Gastroesophageal sphincter (tissue), 4 donors: Measurements from ENCODE around the gene CLNS1A. TPM values are rescaled to one million over a fixed set of nuclear protein-coding genes. Genes with fewer than 3 reads are reported as not detected.
"Not testable (repeated sequence)": the region's sequence is repeated elsewhere in the genome, so short reads cannot be mapped to it uniquely, and the experiment has no call there.

Experiments used
- ATAC-seq: fragments of 150-250 bp; one replicate; pipeline ENCODE4 v1.9.1; 2016; ENCODE audit warnings: mild to moderate bottlenecking, moderate library complexity
- H3K27ac ChIP-seq, 4 donors: fragments of 200-600 bp; sonication (generic) in 3 of 4; 1 replicate in 3 of 4; 2 replicates in 1 of 4; pipeline ENCODE4 v1.5.1; 2016 to 2019
- H3K27me3 ChIP-seq: fragments of 200-600 bp; sonication (generic); one replicate; pipeline ENCODE4 v1.5.1; 2019
- H3K36me3 ChIP-seq, 2 donors: fragments of 200-600 bp; sonication (generic); one replicate each; pipeline ENCODE4 v1.5.1; 2019; ENCODE audit warnings: control low read depth in 1 of 2
- H3K4me1 ChIP-seq, 3 donors: fragments of 200-600 bp; sonication (generic); 1 replicate in 2 of 3; 2 replicates in 1 of 3; pipeline ENCODE4 v1.5.1; 2016 to 2019; ENCODE audit warnings: control low read depth in 2 of 3
- H3K4me3 ChIP-seq, 2 donors: fragments of 200-600 bp; sonication (generic); one replicate each; pipeline ENCODE4 v1.5.1; 2019; ENCODE audit warnings: mild to moderate bottlenecking in 1 of 2, moderate library complexity in 1 of 2
- H3K9me3 ChIP-seq, 3 donors: fragments of 200-600 bp; sonication (generic); one replicate each; pipeline ENCODE4 v1.5.1; 2017 to 2019; ENCODE audit warnings: control low read depth in 2 of 3
- CTCF ChIP-seq, 4 experiments: fragments of 200-600 bp in 2 of 4; fragments of 450-650 bp in 2 of 4; sonication (generic) in 1 of 4; IDR thresholded peaks; one replicate each; pipeline ENCODE4 v1.5.1; 2017 to 2019; ENCODE audit warnings: antibody characterized with exemption in 4 of 4, mild to moderate bottlenecking in 2 of 4, moderate library complexity in 2 of 4
- EP300 ChIP-seq: sonication (generic); formaldehyde crosslinking; IDR thresholded peaks from one replicate; pipeline ENCODE4 v1.6.1; 2017; ENCODE audit warnings: antibody characterized with exemption, mild to moderate bottlenecking
- POLR2A ChIP-seq, 2 donors: fragments of 450-650 bp; IDR thresholded peaks; one replicate each; pipeline ENCODE4 v1.6.1; 2017; ENCODE audit warnings: antibody characterized with exemption in 2 of 2, mild to moderate bottlenecking in 2 of 2, moderate library complexity in 1 of 2
- POLR2AphosphoS5 ChIP-seq: sonication (generic); formaldehyde crosslinking; IDR thresholded peaks from one replicate; pipeline ENCODE4 v1.6.1; 2017; ENCODE audit warnings: antibody characterized with exemption
- WGBS, 2 donors: methylation state at CpG; one replicate each; pipeline ENCODE4 v1.1.5; 2018; ENCODE audit warnings: low coverage in 1 of 2; 5-methylcytosine and 5-hydroxymethylcytosine counted together
- total RNA-seq, 4 donors: library from RNA; depleted of rRNA; stranded (reverse); fragments of >200 nt; gene quantifications; one replicate each; pipeline ENCODE4 v1.1.0, GENCODE V29; 2016

Gene CLNS1A
- total RNA-seq, 4 donors from 2014 or later = 53.6 to 98.6 (median 79.9) TPM

- WGBS, 2 donors = 83 to 92% methylated on average over 4 of the region's 5 CpGs
- Histone ChIP-seq H3K9me3 (no peaks in the 10 kb centered on the region), H3K4me3 (no peak overlapping the region), H3K4me1 (no peaks in the 10 kb centered on the region), H3K36me3 (no peaks in the 10 kb centered on the region), H3K27ac (no peak overlapping the region), H3K27me3 (no peaks in the 10 kb centered on the region)
- no peak for TF ChIP-seq POLR2A (IDR thresholded peaks at IDR 0.05)
- no peak for TF ChIP-seq EP300
- no peak for TF ChIP-seq POLR2AphosphoS5
- TF ChIP-seq CTCF (IDR thresholded peaks at IDR 0.05) = no peak
- ATAC-seq = no peak
Measured at GRCh38 chr11:77580712-77581337, 56.8 kb downstream of the CLNS1A start.

- WGBS, 2 donors = 0 to 5% methylated on average over 1 of the region's 1 CpG
- H3K36me3 ChIP-seq, H3K27ac ChIP-seq, H3K4me3 ChIP-seq, H3K9me3 ChIP-seq, ATAC-seq, H3K4me1 ChIP-seq, H3K27me3 ChIP-seq: not testable (repeated sequence)
Measured at GRCh38 chr11:77575428-77575827, 62.2 kb downstream of the CLNS1A start.

GRCh38 chr11:77570896-77571295, 66.7 kb downstream of the CLNS1A start:
- not testable (repeated sequence) for H3K4me1 ChIP-seq, H3K27me3 ChIP-seq, H3K27ac ChIP-seq, H3K9me3 ChIP-seq, H3K4me3 ChIP-seq, H3K36me3 ChIP-seq, ATAC-seq
- 0% methylated on average over 1 of the region's 1 CpG; no CpG with 5 or more reads in 1 of the 2 donors for WGBS, 2 donors

GRCh38 chr11:77569676-77570070, 67.9 kb downstream of the CLNS1A start:
- no peak for TF ChIP-seq CTCF (IDR thresholded peaks at IDR 0.05)
- no peak for TF ChIP-seq POLR2A (IDR thresholded peaks at IDR 0.05)
- TF ChIP-seq EP300 = no peak
- no peak for TF ChIP-seq POLR2AphosphoS5
- peaks cover 0 to 5% (median 0%) of the 10 kb centered on the region in 3 donors for H3K4me1 ChIP-seq
- no peak overlapping the region for H3K27ac ChIP-seq
- no peaks in the 10 kb centered on the region for H3K27me3 ChIP-seq
- WGBS, 2 donors = 62 to 88% methylated on average over 2 of the region's 2 CpGs
- no peak for ATAC-seq
- no peaks in the 10 kb centered on the region for H3K9me3 ChIP-seq
- no peak overlapping the region for H3K4me3 ChIP-seq
- no peaks in the 10 kb centered on the region for H3K36me3 ChIP-seq

GRCh38 chr11:77568916-77569675, 68.5 kb downstream of the CLNS1A start:
- no peaks in the 10 kb centered on the region for H3K36me3 ChIP-seq
- H3K27ac ChIP-seq = no peak overlapping the region
- TF ChIP-seq POLR2AphosphoS5 = no peak
- no peak for TF ChIP-seq EP300
- TF ChIP-seq CTCF (IDR thresholded peaks at IDR 0.05) = no peak
- TF ChIP-seq POLR2A (IDR thresholded peaks at IDR 0.05) = no peak
- H3K4me3 ChIP-seq = no peak overlapping the region
- H3K9me3 ChIP-seq = no peaks in the 10 kb centered on the region
- H3K27me3 ChIP-seq = no peaks in the 10 kb centered on the region
- H3K4me1 ChIP-seq = peaks cover 0 to 5% (median 0%) of the 10 kb centered on the region in 3 donors
- 71 to 88% methylated on average over 1 of the region's 3 CpGs for WGBS, 2 donors
- no peak for ATAC-seq

- no peak for ATAC-seq
- WGBS, 2 donors = 100% methylated on average over 1 of the region's 4 CpGs; no CpG with 5 or more reads in 1 of the 2 donors
- peaks cover 0 to 5% (median 0%) of the 10 kb centered on the region in 3 donors for H3K4me1 ChIP-seq
Measured at GRCh38 chr11:77568306-77568705, 69.3 kb downstream of the CLNS1A start.

More at GRCh38 chr11:77568306-77568705, 69.3 kb downstream of the CLNS1A start:
- H3K4me3 ChIP-seq = no peak overlapping the region
- no peaks in the 10 kb centered on the region for H3K36me3 ChIP-seq
- H3K27me3 ChIP-seq = no peaks in the 10 kb centered on the region
- TF ChIP-seq EP300 = no peak
- no peak for TF ChIP-seq CTCF (IDR thresholded peaks at IDR 0.05)
- no peak for TF ChIP-seq POLR2A (IDR thresholded peaks at IDR 0.05)
- TF ChIP-seq POLR2AphosphoS5 = no peak
- no peaks in the 10 kb centered on the region for H3K9me3 ChIP-seq
- H3K27ac ChIP-seq = no peak overlapping the region
